VCaP (cell line): ENCODE results near the gene CDK6.

Experiments used
- H3K27ac ChIP-seq: fragments of 450-650 bp; 2 replicates; pipeline ENCODE4 v1.5.1; 2017
- TF ChIP-seq, protein P1 (sequence below): fragments of 450-650 bp; conservative IDR thresholded peaks from 2 replicates; pipeline ENCODE4 v1.5.1; 2017; ENCODE audit warnings: mild to moderate bottlenecking, moderate library complexity

Gene CDK6

DNA sequence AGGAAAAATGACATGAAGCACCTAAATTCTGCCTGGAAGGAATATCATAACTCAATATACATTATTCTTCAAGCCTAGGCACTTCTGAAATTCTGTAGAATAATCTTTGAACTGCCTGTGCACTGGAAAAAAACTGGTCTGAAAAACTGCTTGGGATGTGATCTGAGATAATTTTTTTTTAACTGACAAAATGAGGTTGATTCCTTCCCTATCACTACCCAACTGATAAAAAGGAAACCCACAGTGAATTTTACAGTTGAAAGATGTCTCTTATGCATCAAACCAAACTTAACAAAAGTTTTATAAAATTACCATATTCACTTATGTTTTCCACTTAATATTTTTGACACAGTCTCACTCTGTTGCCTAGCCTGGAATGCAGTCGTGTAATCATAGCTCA, 179.0 kb downstream of the CDK6 start:
- no peak overlapping the region for H3K27ac ChIP-seq
- TF ChIP-seq, protein P1, sequence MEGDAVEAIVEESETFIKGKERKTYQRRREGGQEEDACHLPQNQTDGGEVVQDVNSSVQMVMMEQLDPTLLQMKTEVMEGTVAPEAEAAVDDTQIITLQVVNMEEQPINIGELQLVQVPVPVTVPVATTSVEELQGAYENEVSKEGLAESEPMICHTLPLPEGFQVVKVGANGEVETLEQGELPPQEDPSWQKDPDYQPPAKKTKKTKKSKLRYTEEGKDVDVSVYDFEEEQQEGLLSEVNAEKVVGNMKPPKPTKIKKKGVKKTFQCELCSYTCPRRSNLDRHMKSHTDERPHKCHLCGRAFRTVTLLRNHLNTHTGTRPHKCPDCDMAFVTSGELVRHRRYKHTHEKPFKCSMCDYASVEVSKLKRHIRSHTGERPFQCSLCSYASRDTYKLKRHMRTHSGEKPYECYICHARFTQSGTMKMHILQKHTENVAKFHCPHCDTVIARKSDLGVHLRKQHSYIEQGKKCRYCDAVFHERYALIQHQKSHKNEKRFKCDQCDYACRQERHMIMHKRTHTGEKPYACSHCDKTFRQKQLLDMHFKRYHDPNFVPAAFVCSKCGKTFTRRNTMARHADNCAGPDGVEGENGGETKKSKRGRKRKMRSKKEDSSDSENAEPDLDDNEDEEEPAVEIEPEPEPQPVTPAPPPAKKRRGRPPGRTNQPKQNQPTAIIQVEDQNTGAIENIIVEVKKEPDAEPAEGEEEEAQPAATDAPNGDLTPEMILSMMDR = no peak

DNA sequence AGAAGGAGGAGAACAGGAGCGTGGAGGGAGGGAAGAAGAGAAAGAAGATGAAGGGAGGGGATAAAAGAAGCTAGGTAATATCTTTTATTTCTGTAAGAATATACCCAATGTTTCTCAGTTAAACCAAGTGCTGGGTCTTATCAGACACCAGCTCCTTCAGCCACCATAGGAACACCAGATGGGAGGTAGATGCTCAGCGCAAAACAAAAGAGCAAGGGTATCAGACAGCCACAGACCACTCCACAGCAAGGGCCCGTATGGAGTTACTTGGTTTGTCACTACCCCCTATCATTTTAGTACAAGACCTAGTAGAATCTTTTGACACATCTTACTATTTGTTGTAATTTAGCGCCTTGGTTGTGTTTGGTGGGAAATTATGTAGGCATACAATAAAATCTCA, 180.3 kb downstream of the CDK6 start:
- TF ChIP-seq, protein P1 = no peak
- H3K27ac ChIP-seq = no peak overlapping the region

DNA sequence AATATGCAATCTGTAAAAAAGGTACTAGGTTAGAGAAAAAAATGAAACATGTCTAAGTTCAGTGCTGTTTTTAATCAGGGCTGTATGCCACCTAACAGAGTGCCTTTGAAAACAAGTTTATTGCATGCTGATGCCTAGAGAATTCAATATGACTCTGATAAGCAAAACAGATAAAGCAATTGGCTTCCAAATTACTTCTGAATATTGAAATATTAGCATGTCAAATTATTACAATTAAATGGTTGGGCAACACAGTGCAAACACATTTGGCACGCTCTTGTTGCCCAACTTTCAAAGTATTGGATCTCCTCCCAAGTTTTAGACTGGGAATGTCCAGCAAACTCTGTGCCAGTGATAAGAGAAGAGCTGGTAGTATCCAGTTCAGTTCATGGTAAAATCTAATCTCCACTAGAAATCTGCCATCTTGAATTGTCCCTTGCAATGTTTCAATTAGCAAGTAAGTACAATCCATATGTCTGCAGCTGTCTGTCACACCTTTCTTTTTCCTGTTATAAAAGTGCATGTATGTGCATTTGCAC, 181.0 kb downstream of the CDK6 start:
- TF ChIP-seq, protein P1 = no peak
- H3K27ac ChIP-seq = no peak overlapping the region

DNA sequence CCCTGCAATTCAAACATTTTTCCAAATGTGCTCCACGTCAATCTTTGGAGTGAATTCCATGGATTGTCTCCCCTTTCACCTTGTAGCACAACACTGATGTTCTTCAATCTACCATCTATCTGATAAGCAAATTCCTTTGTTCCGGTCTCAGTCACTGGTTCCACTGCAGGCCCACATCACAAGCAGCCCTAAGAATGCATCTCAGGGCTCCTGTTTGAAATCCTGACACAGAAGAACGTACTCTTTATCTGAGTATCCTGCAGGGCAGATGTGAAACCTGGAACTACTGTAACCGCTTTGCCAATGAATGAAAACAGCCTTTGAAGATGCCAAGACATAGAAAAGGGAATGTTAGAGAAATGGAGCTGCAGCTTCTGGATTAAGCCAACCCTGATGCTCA, 183.2 kb downstream of the CDK6 start:
- TF ChIP-seq, protein P1 = no peak
- no peak overlapping the region for H3K27ac ChIP-seq

DNA sequence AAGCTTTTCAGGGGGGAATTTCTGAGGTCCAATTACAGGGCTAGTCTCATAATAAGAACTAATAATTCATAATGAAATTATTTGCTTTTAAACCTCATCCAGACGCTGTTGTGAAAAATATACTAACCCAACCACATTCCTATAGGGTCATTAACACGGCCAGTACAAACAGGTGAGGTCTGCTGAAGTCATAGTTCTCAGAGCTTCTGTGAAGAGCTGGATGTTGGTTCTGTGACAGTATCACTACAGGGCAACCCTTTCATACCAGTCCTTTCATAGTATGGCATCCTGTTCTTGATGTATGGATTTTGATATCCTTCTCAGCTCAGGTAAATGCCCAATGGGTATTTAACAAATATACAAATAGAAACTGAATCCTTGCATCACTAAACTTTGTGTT, 183.8 kb downstream of the CDK6 start:
- H3K27ac ChIP-seq = no peak overlapping the region
- TF ChIP-seq, protein P1 = no peak

DNA sequence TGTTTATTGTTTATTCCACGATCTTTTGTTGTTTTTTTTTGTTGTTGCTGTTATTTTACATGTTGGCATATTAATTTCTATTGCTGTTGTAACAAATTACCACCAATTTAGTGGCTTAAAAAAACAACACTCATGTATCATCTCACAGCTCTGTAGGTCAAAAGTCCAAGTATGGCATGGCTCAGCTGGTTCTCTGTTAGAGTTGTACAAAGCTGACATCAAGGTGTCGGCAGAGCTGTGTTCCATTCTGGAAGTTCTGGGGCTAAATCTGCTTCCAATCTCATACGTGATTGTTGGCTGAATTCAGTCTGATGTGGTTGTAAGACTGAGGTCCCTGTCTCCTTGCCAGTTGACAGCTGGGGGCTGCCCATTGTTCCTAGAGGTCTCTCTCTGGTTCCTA, 186.0 kb downstream of the CDK6 start:
- TF ChIP-seq, protein P1 = no peak
- no peak overlapping the region for H3K27ac ChIP-seq

DNA sequence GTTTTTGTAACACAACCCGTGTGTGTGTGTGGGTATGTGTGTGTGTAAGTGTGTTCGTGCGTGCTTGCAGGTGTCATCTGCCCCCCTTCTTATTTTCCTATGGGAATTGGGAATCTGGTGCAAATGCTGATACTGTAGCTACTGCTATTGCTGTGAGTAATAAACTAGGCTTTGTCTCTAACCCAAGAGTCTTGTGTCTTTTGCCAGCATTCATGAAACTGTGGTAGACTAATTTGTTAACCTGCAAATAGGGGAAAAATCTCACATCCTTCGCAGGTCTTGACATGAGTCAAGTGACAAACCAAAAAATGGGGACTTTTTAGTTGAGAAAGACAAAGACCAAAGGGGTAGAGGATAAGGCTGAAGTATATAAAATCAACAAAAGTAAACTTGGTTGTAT, 188.3 kb downstream of the CDK6 start:
- H3K27ac ChIP-seq = no peak overlapping the region
- TF ChIP-seq, protein P1 = no peak
